Mesenteric fat pad (tissue), 1 donor: ENCODE results near the gene INAVA. TPM values are rescaled to one million over a fixed set of nuclear protein-coding genes. Genes with fewer than 3 reads are reported as not detected.
"Not testable (repeated sequence)": the region's sequence is repeated elsewhere in the genome, so short reads cannot be mapped to it uniquely, and the experiment has no call there.

Experiments used
- DNase-seq: peaks from one replicate; pipeline ENCODE4 v3.0.0-alpha.2; 2020; ENCODE audit warnings: low spot score
- total RNA-seq: library from RNA; stranded (reverse); fragmentation: NEBNext Ultra II Directional; extraction: Animal tissue kit (Norgen Biotek cat#: 25700); gene quantifications from one replicate; pipeline ENCODE4 v1.2.1, GENCODE V29; 2021
- donor health status: DM: yes; HTN: yes; CAD: no.

Gene INAVA
- total RNA-seq, 1 donor from 2014 or later: 0.16 TPM

DNA sequence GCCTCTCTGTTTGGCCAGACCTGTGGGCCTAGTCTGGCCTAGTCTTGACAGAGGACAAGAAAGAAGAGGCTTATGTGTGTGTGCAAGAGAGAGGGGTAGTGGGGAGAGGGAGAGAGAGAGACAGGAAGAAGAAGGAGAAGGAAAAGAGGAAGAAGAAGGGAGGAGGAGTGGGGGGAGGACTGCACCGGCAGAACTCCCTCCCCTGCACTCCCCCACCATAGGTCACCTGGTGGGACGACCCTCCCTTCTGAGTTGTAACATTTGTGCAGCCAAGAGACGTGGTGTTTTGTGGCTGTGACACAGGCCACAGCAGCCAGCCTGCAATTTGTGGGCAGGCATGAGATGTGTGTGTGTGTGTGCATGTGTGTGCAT is 4.3 kb downstream of the INAVA start:
- DNase-seq: no peak

DNA sequence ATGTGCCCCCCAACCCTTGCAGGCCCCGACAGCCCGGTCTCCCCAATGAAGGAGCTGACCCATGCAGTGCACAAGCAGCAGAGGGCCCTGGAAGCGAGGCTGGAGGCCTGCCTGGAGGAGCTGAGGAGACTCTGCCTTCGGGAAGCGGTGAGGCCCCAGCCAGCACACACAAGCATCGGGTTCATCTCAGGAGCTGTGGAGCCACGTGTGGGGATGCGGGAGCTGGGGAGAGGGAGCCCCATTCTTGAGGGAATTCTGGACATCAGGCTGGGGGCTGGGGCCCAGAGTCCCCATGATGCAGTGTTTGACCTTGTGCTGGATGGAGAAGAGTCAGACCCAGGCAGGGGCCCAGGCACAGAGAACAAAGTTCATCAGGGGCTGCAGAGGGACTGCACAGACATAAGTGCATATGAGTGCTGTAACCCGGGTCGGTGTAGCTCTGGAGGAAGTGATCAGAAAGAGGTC is 4.8 kb downstream of the INAVA start:
- no peak for DNase-seq

DNA sequence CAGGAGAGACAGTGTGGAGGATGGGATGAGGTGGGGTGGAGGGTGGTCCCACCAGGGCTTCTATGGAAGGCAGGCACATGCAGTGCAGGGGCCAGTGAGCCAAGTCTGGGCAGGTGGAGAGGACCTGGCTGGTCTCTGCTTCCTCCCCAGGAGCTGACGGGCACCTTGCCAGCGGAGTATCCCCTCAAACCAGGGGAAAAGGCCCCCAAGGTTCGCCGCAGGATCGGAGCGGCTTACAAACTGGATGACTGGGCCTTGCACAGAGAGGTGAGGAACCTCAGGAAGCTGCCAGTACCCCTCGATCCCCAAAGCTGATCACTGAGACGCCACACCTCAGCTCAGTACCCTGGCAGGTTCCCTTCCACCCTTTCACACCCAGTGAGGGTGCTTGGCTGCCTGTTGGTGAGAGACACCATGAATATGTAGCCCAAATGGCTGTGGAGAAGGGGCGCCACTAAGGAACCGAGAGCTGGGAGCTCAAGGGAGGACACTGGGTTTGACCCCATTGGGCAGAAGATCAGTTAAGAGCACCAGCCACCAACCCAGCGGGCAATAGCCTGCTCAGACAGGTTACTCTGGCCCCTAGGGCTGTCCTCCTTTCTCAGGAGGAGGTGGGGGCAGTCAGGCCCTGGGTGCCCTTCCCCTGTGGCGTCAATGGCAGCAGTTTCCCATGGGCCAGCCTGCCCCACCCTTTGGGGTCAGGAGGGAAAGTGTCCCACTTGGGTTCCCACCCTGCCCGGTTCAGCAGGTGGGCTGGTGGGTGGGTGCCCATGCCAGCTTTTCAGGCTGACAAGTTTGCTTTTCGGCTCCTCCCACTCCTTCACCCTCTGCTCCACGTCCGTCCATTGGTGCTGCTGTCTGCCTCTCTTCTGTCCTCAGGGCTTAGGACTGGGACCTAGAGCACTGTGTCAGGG is 5.5 kb downstream of the INAVA start:
- no peak for DNase-seq

DNA sequence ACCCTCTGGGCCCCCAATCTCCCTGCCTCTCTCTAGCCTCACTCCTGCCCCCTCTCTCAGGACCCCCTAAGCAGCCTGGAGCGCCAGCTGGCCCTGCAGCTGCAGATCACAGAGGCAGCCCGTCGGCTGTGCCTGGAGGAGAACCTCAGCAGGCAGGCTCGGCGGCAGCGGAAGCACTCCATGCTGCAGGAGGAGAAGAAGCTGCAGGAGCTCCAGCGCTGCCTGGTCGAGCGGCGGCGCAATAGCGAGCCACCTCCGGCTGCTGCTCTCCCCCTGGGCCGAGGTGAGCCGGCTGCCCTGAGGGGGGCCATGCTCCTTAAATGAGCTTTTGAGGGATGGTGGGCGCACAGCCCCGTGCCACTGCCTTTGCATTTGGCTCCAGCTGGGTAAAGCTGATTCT is 6.2 kb downstream of the INAVA start:
- DNase-seq: no peak

DNA sequence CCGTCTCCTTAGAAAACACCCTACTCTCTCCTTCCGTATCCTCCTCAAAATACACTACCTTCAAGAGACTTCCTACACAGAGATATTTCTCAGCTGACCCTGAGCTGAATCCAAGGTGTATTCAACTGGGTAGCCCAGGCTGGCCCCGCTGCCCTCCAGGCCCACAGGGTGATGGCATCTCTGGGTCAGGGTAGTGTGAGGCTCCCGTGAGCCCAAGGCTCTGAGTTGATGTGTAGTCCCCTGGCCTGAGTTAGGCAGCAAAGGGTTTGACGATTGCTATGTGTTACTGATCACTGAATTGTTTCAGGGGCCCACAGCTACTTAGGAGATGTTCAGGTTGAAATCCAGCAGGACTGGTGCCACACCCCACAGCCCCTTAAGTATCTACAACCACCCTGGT is 6.7 kb downstream of the INAVA start:
- no peak for DNase-seq

DNA sequence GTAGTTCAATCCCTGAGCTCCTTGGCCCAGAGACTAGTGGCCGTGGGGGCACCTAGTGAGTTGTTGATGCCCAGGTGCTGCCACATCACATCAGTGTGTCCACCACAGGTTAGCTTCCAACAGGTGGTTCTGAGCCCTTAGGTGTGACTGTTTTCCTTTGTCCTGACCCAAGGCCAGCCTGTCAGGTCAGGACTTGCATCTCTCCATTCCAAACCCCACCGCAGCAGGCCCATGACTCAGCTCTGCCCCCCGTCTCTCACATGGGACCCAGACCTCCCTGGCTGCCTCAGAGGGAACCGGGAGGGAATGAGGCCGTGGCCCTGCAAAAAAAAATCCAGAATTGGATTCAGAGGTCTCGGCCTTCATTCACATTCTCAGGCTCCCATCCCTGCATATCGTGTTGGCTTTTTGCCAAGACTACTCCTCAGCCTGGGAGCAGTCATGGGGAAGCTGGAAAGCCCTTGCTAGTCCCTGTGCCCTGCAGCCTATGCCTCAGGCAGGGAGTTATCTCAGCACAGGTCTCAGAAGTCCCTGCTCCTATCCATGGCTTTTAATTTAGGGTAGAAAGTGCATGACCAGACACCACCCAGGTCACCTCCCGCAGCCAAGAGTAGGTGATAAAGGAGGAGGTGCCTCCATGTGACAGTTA is 7.2 kb downstream of the INAVA start:
- no peak for DNase-seq

DNA sequence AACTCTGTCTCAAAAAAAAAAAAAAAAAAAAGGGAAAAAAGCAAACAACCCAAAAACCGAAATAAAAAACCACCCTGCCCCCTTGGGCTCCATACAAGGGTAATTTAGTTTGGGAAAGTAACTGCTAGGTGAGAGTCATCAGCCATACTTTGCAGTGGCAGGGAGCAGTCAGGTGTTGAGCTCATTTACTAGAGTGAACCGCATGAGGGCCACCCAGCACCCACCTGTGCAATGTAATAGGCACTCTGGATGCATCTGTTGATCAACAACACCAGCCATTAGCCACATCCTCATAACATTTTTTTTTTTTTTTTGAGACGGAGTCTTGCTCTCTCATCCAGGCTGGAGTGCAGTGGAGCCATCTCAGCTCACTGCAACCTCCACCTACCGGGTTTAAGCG is 9.1 kb downstream of the INAVA start:
- no peak for DNase-seq

DNA sequence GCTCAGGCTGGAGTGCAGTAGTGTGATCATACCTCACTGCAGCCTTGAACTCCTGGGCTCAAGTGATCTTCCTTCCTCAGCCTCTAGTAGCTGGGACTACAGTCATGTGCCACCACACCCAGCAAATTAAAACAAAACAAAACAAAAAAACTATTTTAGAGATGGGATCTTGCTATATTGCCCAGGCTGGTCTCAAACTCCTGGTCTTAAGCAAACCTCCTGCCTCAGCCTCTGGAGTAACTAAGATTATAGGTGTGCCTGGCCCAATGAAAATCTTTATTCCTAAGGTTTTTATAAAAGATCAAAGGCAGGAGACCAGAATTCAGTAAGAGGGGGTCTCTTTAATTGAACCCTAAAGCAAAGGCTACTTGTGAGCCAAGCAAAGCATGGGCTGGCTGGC is 10.1 kb downstream of the INAVA start:
- DNase-seq: no peak

DNA sequence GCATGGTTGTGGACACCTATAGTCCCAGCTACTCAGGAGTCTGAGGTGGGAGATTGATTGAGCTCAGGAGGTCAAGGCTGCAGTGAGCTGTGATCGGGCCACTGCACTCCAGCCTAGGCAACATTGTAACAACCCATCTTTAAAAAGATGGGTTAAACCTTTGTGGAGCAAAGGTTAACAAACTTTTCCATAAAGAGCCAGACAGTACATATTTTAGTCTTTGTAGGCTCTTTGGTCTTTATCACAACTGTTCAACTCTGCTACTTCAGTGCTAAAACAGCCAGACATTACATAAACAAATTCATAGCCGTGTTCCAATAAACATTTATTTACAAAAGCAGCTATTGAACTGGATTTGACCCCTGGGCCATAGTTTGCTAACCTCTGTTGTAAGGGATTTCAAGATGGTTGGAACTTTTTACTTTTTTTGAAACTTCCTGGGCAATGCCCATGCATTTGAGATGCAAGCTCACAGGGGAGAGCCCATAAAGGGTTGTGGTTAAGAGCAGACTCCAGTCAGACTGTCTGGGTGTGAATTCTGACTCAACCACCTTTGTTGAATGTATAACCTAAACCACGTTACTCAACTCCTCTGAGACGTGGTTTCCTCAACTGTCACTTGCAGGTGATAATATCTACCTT is 10.8 kb downstream of the INAVA start:
- no peak for DNase-seq

DNA sequence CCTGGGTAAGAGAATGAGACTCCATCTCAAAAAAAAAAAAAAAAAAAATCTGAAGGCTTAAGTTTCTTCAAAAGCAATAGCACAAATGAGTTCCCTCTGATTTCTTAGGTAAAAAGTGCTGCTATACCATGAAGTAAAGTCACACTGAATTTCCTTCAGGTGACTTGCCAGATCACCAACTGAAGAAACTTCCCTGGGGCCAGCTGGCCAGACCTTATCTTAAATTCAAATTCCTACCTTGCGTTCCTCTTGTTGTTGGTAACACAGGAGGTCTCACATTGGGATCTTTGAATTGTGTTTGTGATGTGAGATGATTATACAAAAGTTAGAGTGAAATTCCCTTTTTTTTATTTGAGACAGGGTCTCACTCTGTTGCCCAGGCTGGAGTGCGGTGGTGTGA is 11.8 kb downstream of the INAVA start:
- no peak for DNase-seq

DNA sequence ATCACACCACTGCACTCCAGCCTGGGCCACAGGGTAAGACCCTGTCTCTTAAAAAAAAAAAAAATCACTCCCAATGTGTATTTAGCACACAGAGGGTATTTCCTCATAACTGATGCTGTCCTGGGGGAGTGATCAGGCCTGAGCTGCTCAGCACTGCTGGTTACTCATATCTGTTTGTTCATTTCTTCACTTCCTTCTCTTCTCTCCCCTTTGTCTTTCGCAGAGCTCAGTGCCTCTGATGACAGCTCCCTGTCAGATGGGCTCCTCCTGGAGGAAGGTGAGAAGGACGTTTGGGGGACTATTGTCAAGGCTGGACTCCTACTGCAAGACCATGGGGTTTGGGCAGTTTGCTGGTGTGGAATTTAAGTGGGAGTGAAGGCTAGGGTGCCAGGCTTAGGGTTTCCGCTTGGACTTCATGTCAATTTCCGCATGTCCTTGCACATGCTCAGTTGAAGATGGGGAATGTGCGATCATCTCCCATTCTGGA is 13.0 kb downstream of the INAVA start:
- DNase-seq: no peak

DNA sequence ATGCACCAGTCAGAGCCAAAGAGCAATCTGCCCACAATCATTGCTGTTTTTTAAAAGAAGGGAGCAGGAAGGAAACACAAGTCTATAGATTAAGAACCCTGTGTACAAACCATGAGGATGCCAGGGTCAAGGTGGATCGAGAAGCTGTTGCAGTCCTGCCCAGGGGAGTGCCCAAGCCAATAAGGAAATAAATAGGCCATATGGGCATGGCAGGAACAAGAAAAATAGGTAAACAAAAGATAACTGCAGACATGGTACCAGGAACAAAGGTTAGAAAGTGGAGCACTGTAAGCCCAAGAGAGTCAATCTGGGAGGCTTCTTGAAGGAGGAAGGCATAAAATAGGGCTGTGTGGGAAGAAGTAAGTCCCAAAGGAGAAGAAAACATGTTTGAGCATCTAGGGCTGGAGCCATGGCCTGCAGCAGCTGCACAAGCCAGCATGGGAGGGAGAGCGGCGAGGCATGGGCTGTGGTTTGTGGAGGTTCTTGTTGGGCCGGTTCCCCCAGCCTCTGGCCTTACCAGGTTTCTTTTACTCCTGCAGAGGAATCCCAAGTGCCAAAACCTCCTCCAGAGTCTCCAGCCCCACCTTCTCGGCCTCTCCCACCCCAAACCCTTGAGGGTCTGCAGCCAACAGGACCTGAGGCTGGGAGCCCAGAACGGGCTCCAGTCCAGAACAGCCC is 13.6 kb downstream of the INAVA start:
- no peak for DNase-seq

DNA sequence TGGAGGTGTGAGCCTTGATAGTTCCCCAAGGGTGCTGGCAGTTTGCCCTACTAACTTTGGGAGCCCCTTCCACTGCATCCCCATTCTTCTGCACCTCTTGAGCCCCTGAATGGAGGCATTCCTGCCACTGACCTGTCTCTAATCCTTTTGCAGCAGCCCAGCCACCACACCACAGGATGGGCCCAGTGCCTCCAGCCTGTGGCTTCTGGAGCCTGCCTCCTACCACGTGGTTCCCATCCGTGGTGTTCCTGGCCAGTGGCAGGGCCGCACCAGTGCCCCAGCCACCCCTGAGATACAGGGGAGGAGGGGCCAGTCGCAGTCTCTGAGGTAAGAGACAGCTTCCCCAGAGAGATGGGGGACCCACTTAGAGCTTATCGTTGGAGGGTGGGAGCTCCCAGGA is 14.4 kb downstream of the INAVA start:
- DNase-seq: no peak

DNA sequence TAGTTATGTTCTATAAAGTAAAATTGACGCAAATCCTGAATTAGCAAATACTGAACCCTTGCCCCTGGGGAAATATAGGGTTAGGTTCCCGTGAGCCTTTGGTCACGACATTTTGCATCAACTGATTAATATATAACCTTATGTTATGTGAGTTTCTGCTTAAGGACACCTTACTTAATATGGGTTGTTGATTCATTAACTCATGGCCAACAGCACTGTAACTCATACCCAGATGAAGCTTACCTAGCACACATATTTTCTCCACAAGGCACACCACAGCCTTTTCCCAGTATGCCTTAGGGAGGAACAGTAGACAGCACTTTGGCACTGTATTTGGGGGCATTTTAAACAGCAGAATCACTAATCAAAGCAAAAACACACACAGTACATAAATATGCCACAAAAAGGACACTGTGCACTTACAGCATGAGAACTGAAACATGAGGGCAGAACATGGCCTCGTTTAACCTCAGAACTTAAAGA is 15.1 kb downstream of the INAVA start:
- no peak for DNase-seq

DNA sequence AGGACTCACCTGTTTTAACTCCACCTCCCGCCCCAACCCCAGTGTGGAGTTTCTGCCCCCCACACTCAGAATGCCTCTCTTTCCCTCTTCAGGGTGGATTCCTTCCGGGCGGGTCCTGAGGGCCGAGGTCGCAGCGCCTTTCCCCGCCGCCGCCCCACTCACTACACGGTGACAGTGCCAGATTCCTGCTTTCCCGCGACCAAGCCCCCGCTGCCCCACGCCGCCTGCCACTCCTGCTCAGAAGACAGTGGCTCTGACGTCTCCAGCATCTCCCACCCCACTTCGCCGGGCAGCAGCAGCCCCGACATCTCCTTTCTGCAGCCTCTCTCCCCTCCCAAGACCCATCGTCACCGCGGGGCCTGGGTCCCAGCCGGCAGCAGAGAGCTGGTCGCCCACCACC is 16.7 kb downstream of the INAVA start:
- no peak for DNase-seq

DNA sequence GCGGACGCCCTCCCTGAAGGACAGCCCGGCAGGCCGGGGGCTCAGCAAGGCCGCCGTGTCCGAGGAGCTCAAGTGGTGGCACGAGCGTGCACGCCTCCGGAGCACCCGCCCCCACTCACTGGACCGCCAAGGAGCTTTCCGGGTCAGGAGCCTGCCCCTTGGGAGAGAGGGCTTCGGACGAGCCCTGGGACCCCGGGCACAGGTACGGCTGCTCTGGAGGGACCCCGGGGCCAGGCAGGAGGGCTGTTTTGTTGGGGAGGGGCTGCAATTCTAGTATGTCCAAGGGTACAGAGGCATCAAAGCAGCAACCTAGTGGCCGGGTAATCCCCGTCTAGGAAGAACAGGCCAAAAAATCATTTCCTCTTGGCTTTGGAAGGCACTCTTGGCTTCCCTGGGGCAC is 17.2 kb downstream of the INAVA start:
- not testable (repeated sequence) for DNase-seq

DNA sequence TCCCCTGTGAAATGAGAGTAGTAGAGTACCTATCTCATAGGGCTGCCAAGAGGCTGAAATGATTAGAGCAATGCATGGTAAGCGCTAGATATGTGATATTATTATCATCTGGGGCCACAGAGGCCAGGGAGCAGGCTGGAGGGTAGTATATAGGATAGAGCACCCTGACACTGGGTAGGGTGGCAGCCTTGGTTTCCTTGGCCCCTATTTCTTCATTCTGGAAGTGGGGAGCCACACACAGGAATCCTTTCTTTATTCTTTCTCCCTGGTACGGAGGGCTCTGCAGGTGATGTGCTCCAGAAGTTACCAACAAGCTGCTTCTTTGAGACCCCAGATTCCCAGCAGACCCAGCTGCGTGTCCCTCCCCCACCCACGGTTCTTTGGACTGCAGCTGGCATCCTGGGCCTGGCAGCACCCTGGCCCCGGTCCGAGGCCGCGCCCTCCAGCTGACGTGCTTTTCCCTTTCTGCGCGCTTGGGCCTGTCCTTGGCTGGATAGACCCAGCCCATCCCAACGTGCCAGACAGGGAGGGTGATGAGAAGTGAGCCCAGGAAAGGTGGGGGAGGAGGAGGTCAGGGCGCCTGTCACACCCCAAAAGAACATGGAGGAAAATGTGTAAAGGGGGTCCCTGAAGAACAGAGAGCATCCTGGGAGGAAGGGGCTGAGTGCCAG is 18.2 kb downstream of the INAVA start:
- no peak for DNase-seq

DNA sequence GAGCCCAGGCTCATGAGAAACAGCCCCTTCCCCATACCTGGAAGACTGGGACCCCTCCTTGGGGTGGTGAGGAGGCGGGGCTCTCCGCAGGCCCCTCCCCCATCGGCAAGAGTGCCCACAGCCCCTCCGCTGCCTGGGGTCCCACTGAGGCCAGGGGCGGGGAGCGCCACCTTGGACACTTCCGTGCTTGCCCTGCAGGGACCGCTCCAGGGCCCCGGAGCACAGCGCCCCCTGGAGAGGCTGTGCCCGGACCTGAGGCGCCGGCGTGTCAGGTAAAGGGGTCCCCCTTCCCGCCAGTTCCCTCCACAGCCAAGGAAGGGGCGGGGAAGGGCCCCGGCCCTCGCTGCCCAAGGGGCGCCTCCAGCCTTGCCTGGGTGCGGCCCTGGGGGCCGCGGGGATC is 21.5 kb downstream of the INAVA start:
- DNase-seq: no peak

DNA sequence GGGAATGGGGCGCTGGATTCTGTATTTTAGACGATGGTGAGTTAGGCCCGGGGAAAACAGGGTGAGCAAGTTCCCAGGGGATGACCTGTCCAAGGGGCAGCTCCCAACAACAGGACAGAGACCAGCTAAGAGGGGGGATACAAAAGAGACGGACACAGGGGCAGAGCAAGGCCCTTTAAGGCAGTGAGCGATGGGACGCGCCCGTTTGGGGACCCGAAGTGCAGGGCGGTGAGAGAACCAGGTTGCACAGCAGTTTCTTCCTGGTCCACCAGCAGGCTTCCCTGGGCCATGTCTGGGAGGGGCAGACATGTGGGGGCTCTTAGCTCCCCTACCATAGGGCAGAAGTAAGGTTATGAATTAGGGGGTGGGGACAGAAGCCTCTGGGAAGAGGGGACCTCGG is 22.0 kb downstream of the INAVA start:
- no peak for DNase-seq

DNA sequence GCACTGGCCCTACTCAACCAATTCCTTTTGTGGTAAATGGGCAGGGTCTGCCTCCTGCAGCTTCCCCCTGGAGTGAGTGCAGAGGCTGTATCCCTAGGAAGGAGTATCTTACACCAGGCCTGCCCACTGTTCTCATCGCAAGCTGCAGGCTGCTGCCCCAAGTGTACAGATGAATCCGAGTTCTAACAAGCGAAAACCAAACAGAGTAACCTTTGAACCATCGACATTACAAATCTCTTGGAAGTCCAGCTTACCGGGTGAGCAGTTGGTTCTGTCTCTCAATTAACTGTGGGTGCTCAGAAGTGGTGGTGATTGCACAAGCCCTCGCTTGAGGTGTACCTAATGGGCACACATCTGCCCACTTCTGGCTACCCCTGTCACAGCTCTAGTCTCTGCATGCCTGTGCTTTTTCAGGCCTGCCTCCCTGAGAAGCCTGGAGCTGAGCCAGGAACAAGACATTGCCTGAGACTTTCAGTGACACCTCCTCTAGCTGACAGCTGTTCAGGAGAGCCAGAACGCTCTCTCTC is 22.7 kb downstream of the INAVA start:
- peak; percentile 43 for DNase-seq

DNA sequence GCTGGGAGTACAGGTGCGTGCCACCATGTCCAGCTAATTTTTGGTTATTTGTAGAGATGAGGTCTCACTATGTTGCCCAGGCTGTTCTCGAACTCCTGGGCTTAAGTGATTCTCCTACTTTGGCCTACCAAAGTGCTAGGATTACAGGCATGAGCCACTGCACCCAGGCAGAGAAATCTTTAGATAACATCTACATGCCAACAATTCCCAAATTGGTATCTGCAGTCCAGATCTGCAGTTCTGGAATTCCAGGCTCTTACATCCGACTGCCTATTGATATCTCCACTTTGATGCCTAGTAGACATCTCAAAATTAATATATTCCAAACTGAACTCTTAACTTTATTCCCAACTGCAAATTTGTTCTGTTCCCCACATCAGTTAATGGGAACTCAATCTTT is 23.3 kb downstream of the INAVA start:
- DNase-seq: no peak
